H1 (cell line): ENCODE measurements around the gene ADH1A. TPM values are rescaled to one million over a fixed set of nuclear protein-coding genes. Genes with fewer than 3 reads are reported as not detected.

Experiments
- CTCF ChIA-PET: fragments of 300-600 bp; sonication (Branson Sonifier 250); formaldehyde crosslinking; loops from one replicate; lab custom pipeline; 2021; ENCODE audit not compliant: partially characterized antibody; lab: Charles Lee
- POLR2A ChIA-PET: fragments of 300-600 bp; sonication (Branson Sonifier 250); formaldehyde crosslinking; loops from one replicate; lab custom pipeline; 2021; ENCODE audit warnings: inconsistent platforms; ENCODE audit not compliant: partially characterized antibody; lab: Charles Lee
- DNase-seq, 2 experiments: peaks; one replicate each; pipeline versions ENCODE4 v3.0.0 to v3.0.0-alpha.2; 2010 to 2022; ENCODE audit warnings: low spot score in 2 of 2, low read depth in 1 of 2, mixed read lengths in 1 of 2
- FAIRE-seq: peaks from 2 replicates; lab custom pipeline; 2011; peaks lifted over from hg19 to GRCh38; lab: Jason Lieb, UNC
- H2AFZ ChIP-seq: 2 replicates; pipeline ENCODE4 v1.8.1; 2012; ENCODE audit warnings: low read length, inconsistent platforms
- H2AK5ac ChIP-seq: 2 replicates; pipeline ENCODE4 v1.6.1; 2013; ENCODE audit warnings: low read depth, low read length
- H2BK120ac ChIP-seq: replicated peaks from 2 replicates; pipeline ENCODE3; 2013; ENCODE audit warnings: low read depth, low read length, inconsistent platforms
- H2BK12ac ChIP-seq: 2 replicates; pipeline ENCODE4 v1.6.1; 2013; ENCODE audit warnings: low read depth, low read length
- H2BK15ac ChIP-seq: 2 replicates; pipeline ENCODE4 v1.6.1; 2013; ENCODE audit warnings: low read length
- H2BK20ac ChIP-seq: 2 replicates; pipeline ENCODE4 v1.6.1; 2013; ENCODE audit warnings: low read length
- H2BK5ac ChIP-seq: 2 replicates; pipeline ENCODE4 v1.6.1; 2013; ENCODE audit warnings: low read depth, low read length
- H3K14ac ChIP-seq: 2 replicates; pipeline ENCODE4 v1.6.1; 2013; ENCODE audit warnings: inconsistent platforms; ENCODE audit not compliant: insufficient read length
- H3K18ac ChIP-seq: 2 replicates; pipeline ENCODE4 v1.6.1; 2013; ENCODE audit warnings: low read length; ENCODE audit errors: extremely low read depth
- H3K23ac ChIP-seq: 2 replicates; pipeline ENCODE4 v1.6.1; 2013; ENCODE audit warnings: inconsistent platforms; ENCODE audit not compliant: insufficient read length
- H3K23me2 ChIP-seq: 2 replicates; pipeline ENCODE4 v1.6.1; 2013; ENCODE audit warnings: low read depth, low read length
- H3K27ac ChIP-seq: 2 replicates; pipeline ENCODE4 v1.6.1; 2011; ENCODE audit warnings: low read depth, low read length, inconsistent platforms
- H3K27me3 ChIP-seq, 4 experiments: replicated peaks in 1 of 4; 1 replicate in 1 of 4; 2 replicates in 3 of 4; pipeline versions ENCODE4 v1.6.1 to v1.8.1; 2011 to 2013; ENCODE audit warnings: low read length in 3 of 4, mild to moderate bottlenecking in 3 of 4, inconsistent platforms in 2 of 4, mixed read lengths in 2 of 4, moderate library complexity in 1 of 4; ENCODE audit not compliant: control insufficient read depth in 3 of 4, insufficient read depth in 3 of 4; ENCODE audit errors: extremely low read depth in 1 of 4
- H3K36me3 ChIP-seq, 4 experiments: 2 replicates each; pipeline versions ENCODE4 v1.6.1 to v1.8.1; 2011 to 2013; ENCODE audit warnings: mild to moderate bottlenecking in 4 of 4, low read length in 3 of 4, moderate library complexity in 2 of 4, control low read depth in 1 of 4, inconsistent platforms in 1 of 4; ENCODE audit not compliant: insufficient read depth in 4 of 4, control insufficient read depth in 2 of 4
- H3K4ac ChIP-seq: replicated peaks from 2 replicates; pipeline ENCODE3; 2013; ENCODE audit warnings: low read length, low read depth, mixed read lengths, inconsistent platforms; ENCODE audit not compliant: insufficient read length
- H3K4me1 ChIP-seq, 4 experiments: replicated peaks in 1 of 4; 1 replicate in 1 of 4; 2 replicates in 3 of 4; pipeline versions ENCODE4 v1.6.1 to v1.8.1; 2011 to 2013; ENCODE audit warnings: low read length in 3 of 4, inconsistent platforms in 2 of 4, mixed read lengths in 1 of 4; ENCODE audit not compliant: insufficient read depth in 4 of 4, control insufficient read depth in 3 of 4
- H3K4me2 ChIP-seq, 2 experiments: 2 replicates each; pipeline versions ENCODE4 v1.6.1 to v1.8.1; 2011 to 2013; ENCODE audit warnings: low read depth in 2 of 2, low read length in 2 of 2, control low read depth in 1 of 2, inconsistent platforms in 1 of 2, mild to moderate bottlenecking in 1 of 2; ENCODE audit not compliant: insufficient read depth in 1 of 2
- H3K4me3 ChIP-seq, 4 experiments: fragments of 200-600, 300-600 bp in 1 of 4; sonication (generic), shearing (Covaris generic), sonication (Bioruptor Twin) in 1 of 4; 2 replicates each; pipeline versions ENCODE4 v1.5.1 to v1.8.1; 2011 to 2016; ENCODE audit warnings: low read length in 4 of 4, low read depth in 3 of 4, control low read depth in 2 of 4, inconsistent platforms in 2 of 4, mild to moderate bottlenecking in 2 of 4, mixed read lengths in 1 of 4, moderate library complexity in 1 of 4; ENCODE audit not compliant: insufficient read depth in 2 of 4; ENCODE audit errors: extremely low read depth in 1 of 4
- H3K56ac ChIP-seq: replicated peaks from 2 replicates; pipeline ENCODE3; 2013; ENCODE audit warnings: low read depth, mild to moderate bottlenecking, mixed read lengths, low read length, inconsistent platforms; ENCODE audit not compliant: insufficient read length
- H3K79me1 ChIP-seq: 2 replicates; pipeline ENCODE4 v1.6.1; 2013; ENCODE audit warnings: low read depth, low read length, control low read depth
- H3K79me2 ChIP-seq, 2 experiments: 2 replicates each; pipeline versions ENCODE4 v1.6.1 to v1.8.1; 2012 to 2013; ENCODE audit warnings: low read length in 2 of 2, mild to moderate bottlenecking in 2 of 2, inconsistent platforms in 1 of 2; ENCODE audit not compliant: insufficient read depth in 2 of 2, control insufficient read depth in 1 of 2
- H3K9ac ChIP-seq, 4 experiments: replicated peaks in 1 of 4; 1 replicate in 1 of 4; 2 replicates in 3 of 4; pipeline versions ENCODE4 v1.6.1 to v1.8.1; 2011 to 2013; ENCODE audit warnings: low read depth in 3 of 4, low read length in 3 of 4, control low read depth in 2 of 4, mild to moderate bottlenecking in 2 of 4, moderate library complexity in 2 of 4, inconsistent platforms in 1 of 4; ENCODE audit errors: extremely low read depth in 1 of 4
- H3K9me3 ChIP-seq, 2 experiments: 2 replicates each; pipeline versions ENCODE4 v1.6.1 to v1.8.1; 2012 to 2013; ENCODE audit warnings: mild to moderate bottlenecking in 2 of 2, moderate library complexity in 2 of 2, control low read depth in 1 of 2, inconsistent platforms in 1 of 2, low read depth in 1 of 2, low read length in 1 of 2, mixed read lengths in 1 of 2; ENCODE audit not compliant: insufficient read depth in 2 of 2
- H4K20me1 ChIP-seq, 2 experiments: replicated peaks in 1 of 2; 2 replicates each; pipeline versions ENCODE3 to v1.8.1; 2011 to 2013; ENCODE audit warnings: inconsistent platforms in 2 of 2, low read length in 2 of 2, mild to moderate bottlenecking in 1 of 2; ENCODE audit not compliant: insufficient read depth in 2 of 2, control insufficient read depth in 1 of 2
- H4K5ac ChIP-seq: 2 replicates; pipeline ENCODE4 v1.6.1; 2013; ENCODE audit warnings: low read length, low read depth, mixed read lengths, inconsistent platforms; ENCODE audit not compliant: insufficient read length
- H4K8ac ChIP-seq: 2 replicates; pipeline ENCODE4 v1.8.0; 2013; ENCODE audit warnings: mild to moderate bottlenecking, moderate library complexity, low read length, inconsistent platforms; ENCODE audit not compliant: insufficient read depth; ENCODE audit errors: extremely low read depth
- H4K91ac ChIP-seq: replicated peaks from 2 replicates; pipeline ENCODE3; 2013; ENCODE audit warnings: low read length, mixed read lengths, inconsistent platforms; ENCODE audit not compliant: insufficient read length
- BCL11A ChIP-seq, 2 experiments: IDR thresholded peaks; one replicate each; pipeline ENCODE4 v1.6.1; 2011; ENCODE audit warnings: low read depth in 2 of 2, low read length in 2 of 2, mild to moderate bottlenecking in 2 of 2
- EZH2 ChIP-seq: fragments of 200-600 bp; sonication (generic); IDR thresholded peaks from 2 replicates; pipeline ENCODE4 v1.7.1; 2012; ENCODE audit warnings: low read depth, mild to moderate bottlenecking, moderate library complexity, low read length, inconsistent platforms; ENCODE audit not compliant: severe bottlenecking
- FOSL1 ChIP-seq: IDR thresholded peaks from 2 replicates; pipeline ENCODE4 v1.6.1; 2011; ENCODE audit warnings: mild to moderate bottlenecking, low read depth, low read length, moderate library complexity; ENCODE audit not compliant: insufficient read depth
- GTF2F1 ChIP-seq: IDR thresholded peaks from 2 replicates; pipeline ENCODE4 v1.6.1; 2012; ENCODE audit warnings: low read depth, low read length, improper control_type of control experiment, borderline replicate concordance
- PHF8 ChIP-seq: fragments of 200-600 bp; sonication (generic); conservative IDR thresholded peaks from 2 replicates; pipeline ENCODE4 v1.7.1; 2012; ENCODE audit warnings: low read depth, mild to moderate bottlenecking, inconsistent platforms, low read length, moderate library complexity
- POU5F1 ChIP-seq: IDR thresholded peaks from 2 replicates; pipeline ENCODE4 v1.6.1; 2011; ENCODE audit warnings: low read depth, mild to moderate bottlenecking, low read length, moderate library complexity
- RNF2 ChIP-seq: fragments of 200-900, 300-1000 bp; sonication (generic); IDR thresholded peaks from 2 replicates; pipeline ENCODE4 v1.7.1; 2016; ENCODE audit warnings: borderline replicate concordance, low read depth, mild to moderate bottlenecking, antibody characterized with exemption, low read length; ENCODE audit not compliant: poor library complexity, severe bottlenecking; ENCODE audit errors: missing control alignments
- WGBS, 2 experiments: shearing (Covaris generic) in 1 of 2; methylation state at CpG; one replicate each; pipeline versions ENCODE4 v1.1.6 to v1.1.7; 2013 to 2015; ENCODE audit warnings: low lambda C conversion rate in 2 of 2, mixed read lengths in 2 of 2, inconsistent platforms in 1 of 2, low coverage in 1 of 2, missing lambda C conversion rate in 1 of 2; ENCODE audit not compliant: insufficient replicate concordance in 2 of 2, insufficient coverage in 1 of 2, insufficient read length in 1 of 2; ENCODE audit errors: extremely low coverage in 1 of 2, missing lambda C conversion rate in 1 of 2; 5-methylcytosine and 5-hydroxymethylcytosine counted together
- polyA plus RNA-seq, 7 experiments: library from polyadenylated mRNA; depleted of rRNA in 3 of 7; stranded (reverse) in 5 of 7; unstranded in 2 of 7; fragments of >200 nt in 5 of 7; fragments of 200-250 nt in 2 of 7; gene quantifications; 1 replicate in 5 of 7; 2 replicates in 1 of 7; 4 replicates in 1 of 7; pipeline versions ENCODE4 v1.2.1 to v1.2.3, GENCODE V29; 2011 to 2013; ENCODE audit warnings: missing spikeins in 2 of 7, mixed read lengths in 2 of 7
- total RNA-seq: library from RNA; stranded (reverse); fragmentation: NEBNext Ultra II Directional; extraction: Animal tissue kit (Norgen Biotek cat#: 25700); gene quantifications from 2 replicates; pipeline ENCODE4 v1.2.1, GENCODE V29; 2021

Gene ADH1A
- total and polyA plus RNA-seq, 2 of the 8 experiments (the other 6 are each of a cell fraction or from before 2014, with no cell fraction given) = not detected

DNA sequence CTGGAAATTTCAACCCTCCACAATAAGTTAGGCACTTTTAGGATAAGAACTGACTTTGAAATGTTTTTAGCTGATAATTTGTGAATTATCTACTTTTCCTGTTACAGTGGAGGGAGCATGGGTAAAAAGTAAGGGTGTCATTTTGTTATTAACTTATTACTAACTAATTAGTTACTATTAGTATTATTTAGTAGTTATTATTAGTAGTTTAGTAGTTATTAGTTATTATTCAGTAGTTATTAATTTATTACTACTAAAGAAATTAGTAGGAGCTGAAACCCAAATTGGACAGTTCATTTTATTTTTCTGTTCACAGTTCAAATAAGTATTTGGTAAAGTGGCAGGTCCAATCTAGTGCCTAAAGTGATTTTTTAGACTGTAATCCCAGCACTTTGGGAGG is 5.4 kb downstream of the ADH1A start (continued):
- TF ChIP-seq POU5F1 = no peak

DNA sequence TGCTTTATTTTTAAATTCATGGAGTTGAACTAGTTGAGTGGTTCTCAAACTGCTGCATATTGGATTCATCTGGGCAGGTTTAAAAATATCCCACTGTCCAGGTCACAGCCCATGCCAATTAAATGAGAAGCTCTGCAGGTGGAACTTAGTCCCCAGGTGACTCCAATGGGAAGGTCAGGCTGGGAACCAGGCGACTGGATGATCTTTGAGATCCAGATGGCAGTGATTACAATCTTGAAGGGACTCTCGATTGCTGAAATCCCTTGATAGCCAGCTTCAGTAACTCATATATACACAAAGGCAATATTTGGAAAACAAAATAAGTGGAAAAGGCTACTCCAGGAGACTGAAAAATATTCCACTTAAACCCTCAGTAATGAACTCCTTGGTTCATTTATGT is 8.1 kb downstream of the ADH1A start:
- 97% methylated on average over 2 of the region's 2 CpGs; no CpG with 5 or more reads in 1 of the 2 experiments for WGBS, 2 experiments
- H2BK20ac ChIP-seq = no peak overlapping the region
- ChIA-PET CTCF (no interaction called here), POLR2A (no interaction called here)
- H4K8ac ChIP-seq = no peak overlapping the region
- H4K91ac ChIP-seq = no peak overlapping the region
- H3K9ac ChIP-seq = no peak overlapping the region
- no peak for TF ChIP-seq FOSL1
- TF ChIP-seq RNF2 = no peak
- TF ChIP-seq PHF8 = no peak
- TF ChIP-seq GTF2F1 = no peak
- TF ChIP-seq EZH2 = no peak
- TF ChIP-seq BCL11A (IDR thresholded peaks at IDR 0.05; ENCODE audit: low read depth in 2 of 2, low read length in 2 of 2) = no peak
- no peak overlapping the region for H3K4me3 ChIP-seq
- no peak overlapping the region for H2BK120ac ChIP-seq
- H2AK5ac ChIP-seq = no peak overlapping the region
- no peak overlapping the region for H3K27ac ChIP-seq
- FAIRE-seq (no peak), DNase-seq (no peak)
- no peak overlapping the region for H3K14ac ChIP-seq
- no peak overlapping the region for H3K18ac ChIP-seq
- no peak overlapping the region for H2BK5ac ChIP-seq
- no peaks in the 10 kb centered on the region for H3K23me2 ChIP-seq
- H3K36me3 ChIP-seq = no peaks in the 10 kb centered on the region
- no peak overlapping the region for H3K56ac ChIP-seq
- no peak overlapping the region for H3K23ac ChIP-seq
- no peak overlapping the region for H3K4ac ChIP-seq
- H3K79me1 ChIP-seq = no peaks in the 10 kb centered on the region
- H3K27me3 ChIP-seq = no peaks in the 10 kb centered on the region
- no peak overlapping the region for H2AFZ ChIP-seq
- H2BK15ac ChIP-seq = no peak overlapping the region
- no peaks in the 10 kb centered on the region for H4K20me1 ChIP-seq
- H4K5ac ChIP-seq = no peak overlapping the region
- H2BK12ac ChIP-seq = no peak overlapping the region
- no peaks in the 10 kb centered on the region for H3K4me1 ChIP-seq
- H3K79me2 ChIP-seq = no peaks in the 10 kb centered on the region
- H3K9me3 ChIP-seq = no peaks in the 10 kb centered on the region
- H3K4me2 ChIP-seq = no peak overlapping the region
